ENCODE data around the gene CERS6. TPM values are rescaled to one million over a fixed set of nuclear protein-coding genes. Genes with fewer than 3 reads are reported as not detected.

Gene CERS6
- total RNA-seq, 1 donor from 2014 or later = 21.8 TPM

- H3K27me3 ChIP-seq (ENCODE audit: low read depth) = no peaks in the 10 kb centered on the region
- H3K4me3 ChIP-seq = no peak overlapping the region
- no peak overlapping the region for H3K27ac ChIP-seq
- TF ChIP-seq CTCF (IDR thresholded peaks at IDR 0.05) = no peak
- no peaks in the 10 kb centered on the region for H3K36me3 ChIP-seq
- intact Hi-C loops (cut with DNase I) = no loop called here
- DNase-seq (peak; percentile 67), ATAC-seq (peak in 1 of 2 donors; percentile 33)
- H3K9me3 ChIP-seq = no peaks in the 10 kb centered on the region
- H3K4me1 ChIP-seq = no peaks in the 10 kb centered on the region
Observed at GRCh38 chr2:168699844-168700417, 243.9 kb downstream of the CERS6 start.

GRCh38 chr2:168700615-168701245 lies 244.7 kb downstream of the CERS6 start:
- H3K4me1 ChIP-seq = no peaks in the 10 kb centered on the region
- H3K4me3 ChIP-seq = no peak overlapping the region
- no peaks in the 10 kb centered on the region for H3K9me3 ChIP-seq
- ATAC-seq (no peak), DNase-seq (no peak)
- no peaks in the 10 kb centered on the region for H3K27me3 ChIP-seq (ENCODE audit: low read depth)
- H3K36me3 ChIP-seq = no peaks in the 10 kb centered on the region
- TF ChIP-seq CTCF (IDR thresholded peaks at IDR 0.05) = no peak
- intact Hi-C loops (cut with DNase I) = no loop called here
- no peak overlapping the region for H3K27ac ChIP-seq

GRCh38 chr2:168702579-168702978 lies 246.5 kb downstream of the CERS6 start:
- ATAC-seq (no peak), DNase-seq (no peak)
- no peaks in the 10 kb centered on the region for H3K4me1 ChIP-seq
- TF ChIP-seq CTCF (IDR thresholded peaks at IDR 0.05) = no peak
- H3K36me3 ChIP-seq = no peaks in the 10 kb centered on the region
- no peak overlapping the region for H3K27ac ChIP-seq
- intact Hi-C loops (cut with DNase I) = no loop called here
- H3K9me3 ChIP-seq = no peaks in the 10 kb centered on the region
- no peak overlapping the region for H3K4me3 ChIP-seq
- H3K27me3 ChIP-seq (ENCODE audit: low read depth) = no peaks in the 10 kb centered on the region

- intact Hi-C loops (cut with DNase I) = no loop called here
- Histone ChIP-seq H3K4me1 (no peaks in the 10 kb centered on the region), H3K9me3 (no peaks in the 10 kb centered on the region), H3K27me3 (ENCODE audit: low read depth) (no peaks in the 10 kb centered on the region), H3K4me3 (no peak overlapping the region), H3K27ac (no peak overlapping the region), H3K36me3 (no peaks in the 10 kb centered on the region)
- TF ChIP-seq CTCF (IDR thresholded peaks at IDR 0.05) = no peak
- no peak for DNase-seq
- ATAC-seq = peak in 1 of 2 donors; percentile 27
Observed at GRCh38 chr2:168703926-168704325, 247.9 kb downstream of the CERS6 start.

- peak; percentile 23 for TF ChIP-seq CTCF (IDR thresholded peaks at IDR 0.05)
- ATAC-seq (no peak), DNase-seq (no peak)
- intact Hi-C loops (cut with DNase I) = no loop called here
- Histone ChIP-seq H3K36me3 (no peaks in the 10 kb centered on the region), H3K27me3 (ENCODE audit: low read depth) (no peaks in the 10 kb centered on the region), H3K4me3 (no peak overlapping the region), H3K27ac (no peak overlapping the region), H3K4me1 (no peaks in the 10 kb centered on the region), H3K9me3 (no peaks in the 10 kb centered on the region)
Observed at GRCh38 chr2:168705534-168706470, 249.7 kb downstream of the CERS6 start.
